ENCODE measurements around the gene KLHL29. TPM values are rescaled to one million over a fixed set of nuclear protein-coding genes. Genes with fewer than 3 reads are reported as not detected.

Gene KLHL29
- total and polyA plus RNA-seq, 2 donors (not counting 3 experiments of a cell fraction or from before 2014, with no cell fraction given) = 4.6 to 12.7 TPM

DNA sequence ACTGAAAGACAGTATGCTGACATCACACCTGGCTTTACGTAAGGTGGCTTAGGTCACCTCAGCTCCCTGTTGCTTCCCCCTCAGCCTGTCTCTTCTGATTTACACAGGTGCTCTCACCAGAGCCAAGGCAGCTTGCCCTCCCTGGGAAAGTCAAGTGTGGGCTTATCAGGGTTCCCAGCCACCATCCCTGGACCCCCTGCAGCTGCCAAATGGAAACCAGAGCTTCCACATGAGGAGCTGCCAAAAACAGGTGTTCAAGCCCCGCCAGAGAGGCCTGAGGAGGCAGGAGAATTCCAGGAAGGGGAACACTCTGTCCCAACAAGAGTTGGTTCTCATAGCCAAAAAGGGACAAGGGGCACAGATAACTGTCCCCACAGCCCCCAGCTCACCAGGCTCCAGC is 275.3 kb downstream of the KLHL29 start:
- TF ChIP-seq MYC (IDR thresholded peaks at IDR 0.05; ENCODE audit: low read depth, low read length) (no peak), JUN (IDR thresholded peaks at IDR 0.05; ENCODE audit: borderline replicate concordance, insufficient read depth, insufficient read length, low read depth) (no peak), FOS (IDR thresholded peaks at IDR 0.05; ENCODE audit: borderline replicate concordance, insufficient read depth, low read length) (no peak), EZH2 (IDR thresholded peaks at IDR 0.05; ENCODE audit: borderline replicate concordance, low read depth, low read length, severe bottlenecking) (no peak), POLR2A (IDR thresholded peaks at IDR 0.05; ENCODE audit: low read depth, low read length) (no peak), GATA2 (IDR thresholded peaks at IDR 0.05; ENCODE audit: insufficient read depth, insufficient read length, low read depth, low read length) (no peak)
- TF ChIP-seq, protein P1, sequence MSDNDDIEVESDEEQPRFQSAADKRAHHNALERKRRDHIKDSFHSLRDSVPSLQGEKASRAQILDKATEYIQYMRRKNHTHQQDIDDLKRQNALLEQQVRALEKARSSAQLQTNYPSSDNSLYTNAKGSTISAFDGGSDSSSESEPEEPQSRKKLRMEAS (IDR thresholded peaks at IDR 0.05; ENCODE audit: insufficient read depth, insufficient read length) = no peak
- TF ChIP-seq, protein P2, sequence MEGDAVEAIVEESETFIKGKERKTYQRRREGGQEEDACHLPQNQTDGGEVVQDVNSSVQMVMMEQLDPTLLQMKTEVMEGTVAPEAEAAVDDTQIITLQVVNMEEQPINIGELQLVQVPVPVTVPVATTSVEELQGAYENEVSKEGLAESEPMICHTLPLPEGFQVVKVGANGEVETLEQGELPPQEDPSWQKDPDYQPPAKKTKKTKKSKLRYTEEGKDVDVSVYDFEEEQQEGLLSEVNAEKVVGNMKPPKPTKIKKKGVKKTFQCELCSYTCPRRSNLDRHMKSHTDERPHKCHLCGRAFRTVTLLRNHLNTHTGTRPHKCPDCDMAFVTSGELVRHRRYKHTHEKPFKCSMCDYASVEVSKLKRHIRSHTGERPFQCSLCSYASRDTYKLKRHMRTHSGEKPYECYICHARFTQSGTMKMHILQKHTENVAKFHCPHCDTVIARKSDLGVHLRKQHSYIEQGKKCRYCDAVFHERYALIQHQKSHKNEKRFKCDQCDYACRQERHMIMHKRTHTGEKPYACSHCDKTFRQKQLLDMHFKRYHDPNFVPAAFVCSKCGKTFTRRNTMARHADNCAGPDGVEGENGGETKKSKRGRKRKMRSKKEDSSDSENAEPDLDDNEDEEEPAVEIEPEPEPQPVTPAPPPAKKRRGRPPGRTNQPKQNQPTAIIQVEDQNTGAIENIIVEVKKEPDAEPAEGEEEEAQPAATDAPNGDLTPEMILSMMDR (IDR thresholded peaks at IDR 0.05; ENCODE audit: extremely low read depth in 1 of 2, insufficient read depth in 1 of 2, low read depth in 1 of 2, low read length in 2 of 2) = no peak
- BruUV-seq (replicated peaks) = no TSS peak
- intact Hi-C loops (cut with micrococcal nuclease) (no loop called here), dilution Hi-C loops (cut with MboI; ENCODE audit: extremely low pct_ligation_motif_present, low sequenced_read_pairs) (no loop called here)
- Histone ChIP-seq H3K27ac (ENCODE audit: insufficient read depth, low read depth, low read length) (no peak overlapping the region), H3K27me3 (ENCODE audit: control insufficient read depth in 2 of 2, insufficient read depth in 2 of 2, low read length in 2 of 2) (peaks cover 2 to 3% of the 10 kb centered on the region in 2 experiments), H4K20me1 (replicated peaks; ENCODE audit: control insufficient read depth, extremely low read depth, insufficient read depth, low read length) (no peaks in the 10 kb centered on the region), H2AFZ (ENCODE audit: low read depth, low read length) (no peak overlapping the region), H3K79me2 (ENCODE audit: control insufficient read depth, insufficient read depth, low read length) (no peaks in the 10 kb centered on the region), H3K9me1 (replicated peaks; ENCODE audit: control insufficient read depth, extremely low read depth, insufficient read depth, low read length) (no peaks in the 10 kb centered on the region), H3K36me3 (ENCODE audit: control insufficient read depth in 2 of 2, extremely low read depth in 1 of 2, insufficient read depth in 2 of 2, low read length in 2 of 2) (no peaks in the 10 kb centered on the region), H3K9ac (replicated peaks; ENCODE audit: extremely low read depth, insufficient read depth, low read length) (no peak overlapping the region), H3K4me2 (ENCODE audit: insufficient read depth, low read length) (no peak overlapping the region), H3K4me3 (replicated peaks in 1 of 3; ENCODE audit: insufficient read depth in 1 of 3, low read depth in 1 of 3, low read length in 3 of 3) (no peak overlapping the region), H3K4me1 (ENCODE audit: control insufficient read depth, extremely low read depth, insufficient read depth, low read length) (no peaks in the 10 kb centered on the region), H3K9me3 (replicated peaks; ENCODE audit: control insufficient read depth, insufficient read depth, low read length) (no peaks in the 10 kb centered on the region)
- ChIA-PET CTCF (no interaction called here), POLR2A (no interaction called here)
- FAIRE-seq (no peak), DNase-seq (ENCODE audit: low read depth, low spot score) (no peak)

Measured in endothelial cell of umbilical vein (primary cell).